Hindlimb muscle (tissue), 1 donor: Measurements from ENCODE around the gene UBE4B. TPM values are rescaled to one million over a fixed set of nuclear protein-coding genes. Genes with fewer than 3 reads are reported as not detected.
A peak's percentile ranks its signal among the peaks of the same experiment; 100 is the strongest.

Source experiments
- DNase-seq: peaks from one replicate; pipeline ENCODE4 v3.0.0-alpha.2; 2013
- polyA plus RNA-seq: library from polyadenylated mRNA; unstranded; fragments of 120-200 nt; gene quantifications from one replicate; pipeline ENCODE4 v1.2.1, GENCODE V29; 2013; ENCODE audit not compliant: insufficient read length

UBE4B gene
- polyA plus RNA-seq, 1 donor = 48.2 TPM

- no peak for DNase-seq
These were observed 88.9 kb downstream of the UBE4B start for GRCh38 chr1:10121688-10122087.

GRCh38 chr1:10122926-10123325, 90.2 kb downstream of the UBE4B start:
- no peak for DNase-seq

- DNase-seq = no peak
These were observed 95.5 kb downstream of the UBE4B start for GRCh38 chr1:10128101-10128765.

- DNase-seq = no peak
These were observed 99.6 kb downstream of the UBE4B start for GRCh38 chr1:10132316-10132715.

GRCh38 chr1:10132852-10133251, 100.1 kb downstream of the UBE4B start:
- no peak for DNase-seq

GRCh38 chr1:10140981-10141380, 108.2 kb downstream of the UBE4B start:
- no peak for DNase-seq

GRCh38 chr1:10143961-10144485, 111.3 kb downstream of the UBE4B start:
- DNase-seq = no peak

- DNase-seq = no peak
These were observed 113.6 kb downstream of the UBE4B start for GRCh38 chr1:10146391-10146790.

GRCh38 chr1:10149231-10149630, 116.5 kb downstream of the UBE4B start:
- peak; percentile 52 for DNase-seq

- no peak for DNase-seq
These were observed 120.0 kb downstream of the UBE4B start for GRCh38 chr1:10152709-10153284.

- DNase-seq = no peak
These were observed 122.4 kb downstream of the UBE4B start for GRCh38 chr1:10155087-10155712.

- no peak for DNase-seq
These were observed 127.4 kb downstream of the UBE4B start for GRCh38 chr1:10160173-10160572.

GRCh38 chr1:10160907-10161490, 128.2 kb downstream of the UBE4B start:
- DNase-seq = no peak

- DNase-seq = peak; percentile 37
These were observed 129.0 kb downstream of the UBE4B start for GRCh38 chr1:10161541-10162290.

- no peak for DNase-seq
These were observed 136.3 kb downstream of the UBE4B start for GRCh38 chr1:10168912-10169514.

GRCh38 chr1:10170239-10170574, 137.4 kb downstream of the UBE4B start:
- no peak for DNase-seq

- no peak for DNase-seq
These were observed 138.5 kb downstream of the UBE4B start for GRCh38 chr1:10171105-10171767.

- no peak for DNase-seq
These were observed 139.4 kb downstream of the UBE4B start for GRCh38 chr1:10171995-10172669.

- DNase-seq = no peak
These were observed 140.8 kb downstream of the UBE4B start for GRCh38 chr1:10173582-10173981.

GRCh38 chr1:10177876-10178275, 145.1 kb downstream of the UBE4B start:
- DNase-seq = no peak
